Endothelial cell of umbilical vein (primary cell): ENCODE measurements around the gene AFP. TPM values are rescaled to one million over a fixed set of nuclear protein-coding genes. Genes with fewer than 3 reads are reported as not detected.

Source experiments
- BruUV-seq: library from RNA; stranded (reverse); fragments of 400-500 nt; replicated peaks from 2 replicates; lab custom pipeline; 2021; lab: Mats Ljungman, UMichigan
- CTCF ChIA-PET: fragments of 300-600, 350-600 bp; sonication (Branson Sonifier 250); formaldehyde crosslinking; loops from one replicate; lab custom pipeline; 2021; ENCODE audit warnings: antibody characterized with exemption, inconsistent platforms; lab: Charles Lee
- POLR2A ChIA-PET: fragments of 300-600, 350-600 bp; sonication (Branson Sonifier 250); formaldehyde crosslinking; loops from one replicate; lab custom pipeline; 2021; ENCODE audit warnings: antibody characterized with exemption, inconsistent platforms; lab: Charles Lee
- DNase-seq: peaks from one replicate; pipeline ENCODE4 v3.0.0-alpha.2; 2011; ENCODE audit warnings: low read depth, low spot score
- FAIRE-seq: peaks from 2 replicates; lab custom pipeline; 2011; peaks lifted over from hg19 to GRCh38; lab: Jason Lieb, UNC
- H2AFZ ChIP-seq: 2 replicates; pipeline ENCODE4 v1.6.0; 2012; ENCODE audit warnings: low read depth, low read length, control low read depth, inconsistent platforms
- H3K27ac ChIP-seq: 2 replicates; pipeline ENCODE4 v1.5.1; 2011; ENCODE audit warnings: low read depth, mild to moderate bottlenecking, control low read depth, low read length, moderate library complexity; ENCODE audit not compliant: insufficient read depth
- H3K27me3 ChIP-seq, 2 experiments: 2 replicates each; pipeline versions ENCODE4 v1.6.0 to v1.6.1; 2011; ENCODE audit warnings: low read length in 2 of 2, mixed read lengths in 1 of 2; ENCODE audit not compliant: control insufficient read depth in 2 of 2, insufficient read depth in 2 of 2
- H3K36me3 ChIP-seq, 2 experiments: 2 replicates in 1 of 2; 3 replicates in 1 of 2; pipeline ENCODE4 v1.5.1; 2011; ENCODE audit warnings: low read length in 2 of 2, mild to moderate bottlenecking in 1 of 2, moderate library complexity in 1 of 2; ENCODE audit not compliant: control insufficient read depth in 2 of 2, insufficient read depth in 2 of 2; ENCODE audit errors: extremely low read depth in 1 of 2
- H3K4me1 ChIP-seq: 3 replicates; pipeline ENCODE4 v1.5.1; 2011; ENCODE audit warnings: mild to moderate bottlenecking, low read length; ENCODE audit not compliant: control insufficient read depth, insufficient read depth; ENCODE audit errors: extremely low read depth
- H3K4me2 ChIP-seq: 2 replicates; pipeline ENCODE4 v1.6.1; 2011; ENCODE audit warnings: low read length, control low read depth, mixed read lengths; ENCODE audit not compliant: insufficient read depth
- H3K4me3 ChIP-seq, 3 experiments: fragments of 200-600 bp in 1 of 3; sonication (generic), shearing (Covaris generic) in 1 of 3; replicated peaks in 1 of 3; 2 replicates each; pipeline ENCODE4 v1.5.1; 2011 to 2016; ENCODE audit warnings: control low read depth in 3 of 3, low read length in 3 of 3, mild to moderate bottlenecking in 2 of 3, inconsistent platforms in 1 of 3, low read depth in 1 of 3, moderate library complexity in 1 of 3; ENCODE audit not compliant: insufficient read depth in 1 of 3
- H3K79me2 ChIP-seq: 2 replicates; pipeline ENCODE4 v1.6.0; 2012; ENCODE audit warnings: low read length, inconsistent platforms; ENCODE audit not compliant: control insufficient read depth, insufficient read depth
- H3K9ac ChIP-seq: replicated peaks from 2 replicates; pipeline ENCODE3; 2011; ENCODE audit warnings: low read length, control low read depth; ENCODE audit not compliant: insufficient read depth; ENCODE audit errors: extremely low read depth
- H3K9me1 ChIP-seq: replicated peaks from 3 replicates; pipeline ENCODE4 v1.6.0; 2011; ENCODE audit warnings: mild to moderate bottlenecking, low read length; ENCODE audit not compliant: control insufficient read depth, insufficient read depth; ENCODE audit errors: extremely low read depth
- H3K9me3 ChIP-seq: replicated peaks from 2 replicates; pipeline ENCODE4 v1.5.1; 2012; ENCODE audit warnings: low read length, inconsistent platforms; ENCODE audit not compliant: control insufficient read depth, insufficient read depth
- H4K20me1 ChIP-seq: replicated peaks from 2 replicates; pipeline ENCODE3; 2011; ENCODE audit warnings: mild to moderate bottlenecking, low read length; ENCODE audit not compliant: control insufficient read depth, insufficient read depth; ENCODE audit errors: extremely low read depth
- FOS ChIP-seq: IDR thresholded peaks from 2 replicates; pipeline ENCODE4 v1.6.1; 2011; ENCODE audit warnings: mild to moderate bottlenecking, low read length, moderate library complexity, borderline replicate concordance; ENCODE audit not compliant: insufficient read depth
- GATA2 ChIP-seq: IDR thresholded peaks from 2 replicates; pipeline ENCODE4 v1.7.0; 2011; ENCODE audit warnings: low read depth, mild to moderate bottlenecking, moderate library complexity, mixed read lengths, low read length; ENCODE audit not compliant: insufficient read length, insufficient read depth
- POLR2A ChIP-seq: IDR thresholded peaks from 2 replicates; pipeline ENCODE4 v1.6.1; 2012; ENCODE audit warnings: low read depth, mild to moderate bottlenecking, control low read depth, low read length
- dilution Hi-C: fragments of 300-500 bp; cut with MboI; formaldehyde crosslinking; loops from one replicate; pipeline ENCODE4 v1.15.0; 2019; ENCODE audit warnings: low sequenced_read_pairs; ENCODE audit not compliant: extremely low pct_ligation_motif_present
- intact Hi-C: fragments of 100-400 bp; cut with micrococcal nuclease; formaldehyde crosslinking; loops from one replicate; pipeline ENCODE4 v1.10.0; 2022
- polyA plus RNA-seq, 4 experiments: library from polyadenylated mRNA; depleted of rRNA in 3 of 4; stranded (reverse) in 3 of 4; unstranded in 1 of 4; fragments of >200 nt; gene quantifications; 2 replicates each; pipeline versions ENCODE4 v1.2.1 to v1.2.3, GENCODE V29; 2011 to 2012; ENCODE audit warnings: missing spikeins in 1 of 4
- total RNA-seq: library from RNA; stranded (reverse); gene quantifications from 2 replicates; pipeline ENCODE4 v1.2.3, GENCODE V29; 2021
- TF ChIP-seq, protein P1 (sequence below), 2 donors: IDR thresholded peaks; 1 replicate in 1 of 2; 2 replicates in 1 of 2; pipeline ENCODE4 v1.5.1; 2011; ENCODE audit warnings: low read length in 2 of 2, mild to moderate bottlenecking in 2 of 2, moderate library complexity in 2 of 2, control low read depth in 1 of 2, inconsistent platforms in 1 of 2, low read depth in 1 of 2; ENCODE audit not compliant: insufficient read depth in 1 of 2; ENCODE audit errors: extremely low read depth in 1 of 2
- TF ChIP-seq, protein P2 (sequence below): IDR thresholded peaks from 2 replicates; pipeline ENCODE4 v1.6.1; 2011; ENCODE audit not compliant: insufficient read depth, insufficient read length

Gene AFP
- total and polyA plus RNA-seq, 2 donors (not counting 3 experiments of a cell fraction or from before 2014, with no cell fraction given): not detected

DNA sequence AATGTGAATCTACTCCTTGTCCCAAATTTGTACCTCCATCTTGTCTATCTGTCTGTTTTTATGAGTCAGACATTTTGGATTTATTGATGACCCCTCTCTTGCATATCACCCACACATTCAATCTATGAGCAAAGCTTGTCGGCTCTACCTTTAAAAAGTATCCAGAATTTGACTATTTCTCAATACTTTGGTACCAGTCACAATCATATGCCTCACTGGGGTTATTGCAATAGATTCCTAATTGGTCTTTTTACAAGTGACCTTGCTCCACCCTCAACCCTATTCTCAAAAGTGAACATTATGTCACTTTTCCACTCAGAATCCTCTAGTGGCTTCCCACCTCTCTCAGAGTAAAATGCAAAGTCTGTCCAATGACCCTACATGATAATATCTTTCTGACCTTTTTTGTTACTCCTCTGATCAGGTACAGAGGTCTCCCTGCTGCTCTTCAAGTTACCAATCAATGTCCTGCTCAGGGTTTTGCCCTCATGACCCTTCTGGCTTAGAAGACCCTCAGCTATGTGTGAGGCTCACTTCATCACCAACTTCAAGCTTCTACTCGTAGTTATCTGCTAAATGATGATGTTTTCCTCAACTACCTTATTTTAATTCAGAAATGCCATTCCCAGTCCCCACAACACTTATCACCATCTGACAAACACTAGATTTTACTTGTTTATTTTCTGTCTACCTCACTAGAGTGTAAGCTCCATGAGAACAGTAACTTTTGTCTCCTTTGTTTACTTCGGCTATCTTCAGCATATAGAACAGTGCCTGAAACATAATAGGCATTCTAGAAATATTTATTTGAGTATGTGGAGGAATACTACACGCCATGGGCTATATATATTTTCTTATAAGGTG is 22.4 kb downstream of the AFP start:
- FAIRE-seq (no peak), DNase-seq (no peak)
- Histone ChIP-seq H4K20me1 (no peaks in the 10 kb centered on the region), H3K9ac (no peak overlapping the region), H3K4me2 (no peak overlapping the region), H3K4me1 (no peaks in the 10 kb centered on the region), H3K9me1 (no peaks in the 10 kb centered on the region), H3K4me3 (no peak overlapping the region), H3K27me3 (no peaks in the 10 kb centered on the region), H3K36me3 (no peaks in the 10 kb centered on the region), H3K27ac (no peak overlapping the region), H3K79me2 (no peaks in the 10 kb centered on the region), H3K9me3 (no peaks in the 10 kb centered on the region), H2AFZ (no peak overlapping the region)
- CTCF ChIA-PET: interaction anchor here (1.0 to 2.2 kb wide), 4 partner anchors 9 to 195 kb away, joined by 3 to 15 read pairs (median 3); no protein-coding TSS in a partner anchor
- dilution Hi-C loops (no loop called here), intact Hi-C loops (no loop called here)
- no TSS peak for BruUV-seq
- TF ChIP-seq FOS (no peak), GATA2 (no peak), POLR2A (no peak)
- TF ChIP-seq, protein P1, sequence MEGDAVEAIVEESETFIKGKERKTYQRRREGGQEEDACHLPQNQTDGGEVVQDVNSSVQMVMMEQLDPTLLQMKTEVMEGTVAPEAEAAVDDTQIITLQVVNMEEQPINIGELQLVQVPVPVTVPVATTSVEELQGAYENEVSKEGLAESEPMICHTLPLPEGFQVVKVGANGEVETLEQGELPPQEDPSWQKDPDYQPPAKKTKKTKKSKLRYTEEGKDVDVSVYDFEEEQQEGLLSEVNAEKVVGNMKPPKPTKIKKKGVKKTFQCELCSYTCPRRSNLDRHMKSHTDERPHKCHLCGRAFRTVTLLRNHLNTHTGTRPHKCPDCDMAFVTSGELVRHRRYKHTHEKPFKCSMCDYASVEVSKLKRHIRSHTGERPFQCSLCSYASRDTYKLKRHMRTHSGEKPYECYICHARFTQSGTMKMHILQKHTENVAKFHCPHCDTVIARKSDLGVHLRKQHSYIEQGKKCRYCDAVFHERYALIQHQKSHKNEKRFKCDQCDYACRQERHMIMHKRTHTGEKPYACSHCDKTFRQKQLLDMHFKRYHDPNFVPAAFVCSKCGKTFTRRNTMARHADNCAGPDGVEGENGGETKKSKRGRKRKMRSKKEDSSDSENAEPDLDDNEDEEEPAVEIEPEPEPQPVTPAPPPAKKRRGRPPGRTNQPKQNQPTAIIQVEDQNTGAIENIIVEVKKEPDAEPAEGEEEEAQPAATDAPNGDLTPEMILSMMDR (IDR thresholded peaks at IDR 0.05; ENCODE audit: extremely low read depth in 1 of 2, insufficient read depth in 1 of 2, low read depth in 1 of 2, low read length in 2 of 2): no peak
- TF ChIP-seq, protein P2, sequence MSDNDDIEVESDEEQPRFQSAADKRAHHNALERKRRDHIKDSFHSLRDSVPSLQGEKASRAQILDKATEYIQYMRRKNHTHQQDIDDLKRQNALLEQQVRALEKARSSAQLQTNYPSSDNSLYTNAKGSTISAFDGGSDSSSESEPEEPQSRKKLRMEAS: no peak
- POLR2A ChIA-PET: no interaction called here
